Renal cortical epithelial cell (primary cell): ENCODE results near the gene TFCP2. TPM values are rescaled to one million over a fixed set of nuclear protein-coding genes. Genes with fewer than 3 reads are reported as not detected.

Source experiments
- DNase-seq: peaks from one replicate; pipeline ENCODE4 v3.0.0-alpha.2; 2011; ENCODE audit warnings: low read depth
- total RNA-seq: library from RNA; depleted of rRNA; stranded (reverse); fragments of >200 nt; gene quantifications from 2 replicates; pipeline ENCODE4 v1.2.3, GENCODE V29; 2014

TFCP2 gene
- total RNA-seq, 1 donor from 2014 or later = 31.3 TPM

DNA sequence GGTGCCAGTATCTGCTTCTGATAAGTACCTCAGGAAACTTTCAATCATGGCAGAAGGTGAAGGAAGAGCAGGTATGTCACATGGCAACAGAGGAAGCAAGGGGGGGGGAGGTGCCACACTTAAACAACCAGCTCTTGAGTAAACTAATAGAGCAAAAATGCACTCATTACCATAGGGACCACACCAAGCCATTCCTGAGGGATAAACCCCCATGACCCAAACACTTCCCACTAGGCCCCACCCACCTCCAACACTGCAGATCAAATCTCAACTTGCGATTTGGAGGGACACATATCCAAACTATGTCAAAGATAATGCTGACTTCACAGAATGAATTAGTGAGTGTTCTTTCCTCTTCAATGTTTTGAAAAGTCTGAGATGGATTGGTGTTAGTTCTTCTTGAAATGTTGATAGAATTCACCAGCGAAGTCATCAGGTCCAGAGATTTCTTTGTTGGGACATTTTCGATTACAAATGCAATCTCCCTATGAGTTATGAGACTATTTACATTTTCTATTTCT lies 16.6 kb downstream of the TFCP2 start:
- no peak for DNase-seq

GRCh38 chr12:51152953-51153352 lies 20.0 kb downstream of the TFCP2 start:
- DNase-seq = no peak

DNA sequence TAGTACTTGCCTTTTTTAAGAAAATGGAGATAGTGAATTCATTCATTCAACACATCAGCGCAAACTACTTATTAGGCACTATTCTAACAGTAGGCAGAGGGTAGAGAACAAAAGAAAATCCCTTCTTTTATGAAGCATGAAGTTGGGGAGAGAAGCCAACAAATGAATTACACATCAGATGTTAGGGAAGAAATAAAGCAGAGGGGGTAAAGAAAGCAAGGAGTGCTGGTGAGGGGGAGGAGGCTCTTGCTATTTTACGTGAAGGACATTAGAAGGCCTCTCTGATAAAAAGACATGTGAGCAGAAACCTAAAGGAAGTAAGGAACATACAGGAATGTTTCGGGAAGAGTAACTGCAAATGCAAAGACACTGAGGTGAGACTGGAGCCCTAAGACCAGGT lies 22.2 kb downstream of the TFCP2 start:
- no peak for DNase-seq

- DNase-seq = no peak
Observed at GRCh38 chr12:51147309-51147708, 25.6 kb downstream of the TFCP2 start.

DNA sequence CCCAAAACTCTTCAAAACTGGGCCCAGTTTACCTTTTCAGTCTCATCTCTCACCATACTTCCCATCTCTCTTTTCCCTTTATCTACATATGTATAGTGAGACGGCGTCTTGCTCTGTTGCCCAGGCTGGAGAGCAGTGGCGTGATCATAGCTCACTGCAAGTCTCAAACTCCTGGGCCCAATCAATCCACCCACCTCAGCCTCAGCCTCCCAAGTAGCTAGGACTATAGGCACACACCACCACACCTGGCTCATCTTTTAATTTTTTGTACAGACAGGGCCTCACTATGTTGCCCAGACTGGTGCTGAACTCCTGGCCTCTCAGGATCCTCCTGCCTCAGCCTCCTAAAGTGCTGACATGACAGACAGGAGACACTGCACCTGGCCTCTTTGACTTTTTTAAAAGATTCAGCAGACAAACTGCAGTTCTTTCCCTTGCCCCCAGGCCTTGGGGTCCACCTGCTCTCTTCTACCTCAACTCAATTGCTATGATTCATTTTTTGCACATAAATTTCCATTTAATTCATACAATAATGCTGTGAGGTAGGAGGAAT lies 33.6 kb downstream of the TFCP2 start:
- no peak for DNase-seq

DNA sequence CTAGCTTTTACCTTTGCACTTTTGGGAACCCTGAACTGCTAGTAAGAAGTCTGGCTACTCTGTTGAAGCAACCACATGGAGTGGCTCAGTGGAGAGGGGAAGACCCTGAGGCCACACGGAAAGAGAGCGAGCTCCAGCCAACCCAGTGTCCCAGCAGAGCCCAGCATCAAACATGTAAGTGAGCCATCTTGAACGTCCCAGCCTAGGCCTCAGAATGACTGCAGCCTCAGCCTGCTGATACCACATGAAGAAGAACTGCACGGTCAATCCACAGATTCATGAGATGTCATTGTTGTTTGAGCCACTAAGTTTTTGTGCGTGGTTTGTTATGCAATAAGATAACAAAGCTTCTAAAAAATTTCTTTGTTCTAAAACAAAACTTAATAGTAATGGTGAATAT lies 40.2 kb downstream of the TFCP2 start:
- no peak for DNase-seq

DNA sequence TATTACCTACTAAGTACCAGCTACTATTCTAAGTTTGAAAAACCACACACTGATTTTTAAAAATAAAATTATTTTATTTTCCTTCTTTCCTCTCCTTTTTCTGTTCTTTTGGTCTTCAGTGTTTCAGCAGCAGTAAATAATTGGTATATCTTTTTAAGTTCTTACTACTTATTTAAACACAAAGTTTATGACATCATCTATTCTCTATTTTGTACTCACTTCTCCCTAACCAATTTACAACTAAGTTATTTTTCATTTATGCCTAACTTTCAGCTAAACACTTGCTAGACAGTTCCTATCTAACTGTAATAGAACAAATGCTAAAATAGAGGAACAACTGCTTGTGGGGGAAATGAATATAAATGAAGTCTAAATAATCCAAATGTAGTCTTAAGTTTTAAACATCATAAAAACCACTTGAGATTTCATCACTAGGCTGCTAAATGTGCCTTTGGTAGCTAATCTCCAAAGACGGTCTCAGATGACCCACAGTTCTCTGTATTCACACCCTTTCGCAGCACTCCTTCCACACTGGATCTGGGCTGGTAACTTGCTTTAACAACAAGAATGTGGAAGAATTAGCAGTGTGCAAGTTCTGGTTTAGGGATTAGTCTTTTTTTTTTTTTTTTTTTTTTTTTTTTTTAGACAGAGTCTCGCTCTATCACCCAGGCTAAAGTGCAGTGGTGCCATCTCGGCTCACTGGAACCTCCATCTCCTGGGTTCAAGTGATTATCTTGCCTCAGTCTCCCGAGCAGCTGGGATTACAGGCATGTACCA lies 41.0 kb downstream of the TFCP2 start:
- no peak for DNase-seq

DNA sequence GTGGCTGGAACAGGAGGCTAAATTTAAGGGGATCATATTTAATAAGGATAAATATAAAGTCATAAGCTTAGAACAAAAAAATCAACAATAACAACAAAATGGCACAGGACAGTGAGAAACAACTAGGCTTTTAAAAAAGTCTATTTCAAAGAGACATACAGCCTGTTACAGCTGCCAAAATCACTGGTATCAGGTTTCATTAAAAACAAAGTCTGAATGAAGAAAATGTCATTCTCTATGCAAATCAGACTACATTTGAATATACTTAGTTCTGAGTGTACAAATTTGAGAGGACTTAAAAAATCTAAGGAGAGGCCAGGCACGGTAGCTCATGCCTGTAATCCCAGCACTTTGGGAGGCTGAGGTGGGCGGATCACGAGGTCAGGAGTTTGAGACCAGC lies 44.0 kb downstream of the TFCP2 start:
- peak; percentile 21 for DNase-seq

DNA sequence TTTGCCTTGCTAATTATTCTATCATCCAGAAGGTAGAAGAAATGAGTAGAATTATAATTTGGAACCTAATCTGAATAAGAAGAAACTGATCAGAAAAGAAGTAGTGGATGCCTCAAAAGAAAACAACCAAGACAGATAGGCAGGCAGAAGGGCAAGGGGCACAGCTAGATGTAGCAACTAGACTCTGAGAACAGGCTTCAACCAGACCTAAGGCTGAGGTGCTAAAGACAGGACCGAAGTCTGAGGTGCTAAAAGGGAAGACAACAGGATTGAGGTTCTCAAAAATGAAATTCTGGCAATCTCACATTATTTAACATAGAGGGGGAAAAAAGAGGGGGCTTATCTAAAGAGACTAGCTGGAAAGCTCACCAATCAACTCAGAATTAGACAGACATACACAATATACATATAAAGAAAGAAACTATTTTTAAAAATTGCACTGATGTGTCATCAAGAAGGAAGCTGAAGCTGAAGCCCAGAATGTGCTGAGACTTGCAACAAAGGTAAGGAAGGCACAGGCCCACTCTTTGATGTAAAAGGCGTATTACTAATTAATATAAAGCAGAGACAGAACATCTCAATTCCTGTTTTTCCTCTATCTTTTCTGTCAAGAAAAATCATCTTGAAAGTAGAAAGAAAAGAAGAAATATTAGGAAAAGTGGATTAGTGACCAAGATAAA lies 45.7 kb downstream of the TFCP2 start:
- no peak for DNase-seq

- no peak for DNase-seq
Observed at GRCh38 chr12:51126297-51126696, 46.6 kb downstream of the TFCP2 start.

DNA sequence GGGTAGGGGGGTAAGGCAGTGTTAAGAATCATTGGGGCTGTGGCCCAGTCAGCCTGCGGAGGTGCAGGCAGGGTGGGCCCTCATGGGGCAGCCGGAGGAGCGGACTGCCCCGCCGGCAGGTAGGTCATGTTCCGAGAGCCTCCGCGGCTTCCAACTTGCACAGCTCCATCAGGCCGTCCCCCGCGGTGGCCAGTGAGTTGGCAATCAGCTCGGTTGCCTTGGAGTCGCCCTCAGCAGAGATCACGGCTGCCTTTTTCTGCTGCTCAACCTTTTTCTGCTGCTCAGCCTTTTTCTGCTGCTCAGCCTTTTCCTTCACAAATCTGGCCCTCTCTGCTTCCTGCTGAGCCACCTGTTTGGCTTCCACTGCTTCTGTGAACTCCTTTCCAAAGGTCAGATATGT lies 48.4 kb downstream of the TFCP2 start:
- no peak for DNase-seq

DNA sequence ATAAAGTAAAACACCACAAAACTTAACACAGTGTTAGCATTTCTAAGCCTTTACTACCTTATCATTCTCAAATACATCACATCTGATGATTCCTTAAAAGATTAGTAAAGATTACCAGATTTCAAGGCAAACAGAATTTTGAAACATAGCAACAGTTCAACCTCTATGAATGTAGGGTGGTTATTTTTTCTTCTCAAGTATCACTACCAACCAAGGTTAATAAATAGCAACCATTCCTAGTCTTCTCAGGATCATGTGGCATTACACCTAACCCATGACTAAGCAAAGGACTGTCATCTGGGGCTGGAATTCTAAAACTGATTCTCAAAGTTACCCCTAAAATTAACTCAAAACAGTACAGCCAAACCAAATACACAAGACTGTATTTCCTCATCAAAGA lies 50.1 kb downstream of the TFCP2 start:
- DNase-seq = peak; percentile 94

GRCh38 chr12:51118706-51119105 lies 54.2 kb downstream of the TFCP2 start:
- DNase-seq = peak; percentile 94

DNA sequence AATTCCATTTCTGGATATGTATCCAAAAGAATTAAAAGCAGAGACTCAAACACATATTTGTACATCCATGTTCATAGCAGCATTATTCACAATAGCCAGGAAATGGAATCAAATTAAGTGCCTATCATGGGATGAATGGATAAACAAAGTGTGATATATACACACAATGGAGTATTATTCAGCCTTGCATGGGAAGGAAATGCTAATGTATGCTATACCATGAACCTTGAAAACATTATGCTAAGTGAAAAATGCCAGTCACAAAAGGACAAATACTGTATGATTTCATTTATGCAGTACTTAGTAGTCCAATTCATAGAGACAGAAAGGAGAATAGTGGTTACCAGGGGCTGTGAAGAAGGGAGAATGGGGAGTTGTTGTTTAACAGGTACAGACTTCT lies 57.4 kb downstream of the TFCP2 start:
- DNase-seq = no peak

GRCh38 chr12:51108136-51108535 lies 64.8 kb downstream of the TFCP2 start:
- no peak for DNase-seq

GRCh38 chr12:51103977-51104376 lies 69.0 kb downstream of the TFCP2 start:
- DNase-seq = no peak

GRCh38 chr12:51098611-51099010 lies 74.3 kb downstream of the TFCP2 start:
- no peak for DNase-seq

- DNase-seq = no peak
Observed at GRCh38 chr12:51090705-51091229, 82.2 kb downstream of the TFCP2 start.

GRCh38 chr12:51087818-51088217 lies 85.1 kb downstream of the TFCP2 start:
- DNase-seq = no peak

DNA sequence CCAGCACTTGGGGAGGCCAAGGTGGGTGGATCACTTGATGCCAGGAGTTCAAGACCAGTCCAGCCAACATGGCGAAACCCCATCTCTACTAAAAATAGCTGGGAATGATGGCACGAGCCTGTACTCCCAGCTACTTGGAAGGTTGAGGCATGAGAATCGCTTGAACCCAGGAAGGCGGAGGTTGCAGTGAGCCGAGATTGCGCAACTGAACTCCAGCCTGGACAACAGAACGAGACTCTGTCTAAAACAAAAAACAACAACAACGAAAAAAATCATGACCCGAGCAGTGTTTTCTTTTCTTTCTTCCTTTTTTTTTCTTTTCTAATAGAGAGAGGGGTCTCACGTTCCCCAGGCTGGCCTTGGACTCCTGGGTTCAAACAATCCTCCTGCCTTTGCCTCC lies 86.0 kb downstream of the TFCP2 start:
- DNase-seq = no peak

DNA sequence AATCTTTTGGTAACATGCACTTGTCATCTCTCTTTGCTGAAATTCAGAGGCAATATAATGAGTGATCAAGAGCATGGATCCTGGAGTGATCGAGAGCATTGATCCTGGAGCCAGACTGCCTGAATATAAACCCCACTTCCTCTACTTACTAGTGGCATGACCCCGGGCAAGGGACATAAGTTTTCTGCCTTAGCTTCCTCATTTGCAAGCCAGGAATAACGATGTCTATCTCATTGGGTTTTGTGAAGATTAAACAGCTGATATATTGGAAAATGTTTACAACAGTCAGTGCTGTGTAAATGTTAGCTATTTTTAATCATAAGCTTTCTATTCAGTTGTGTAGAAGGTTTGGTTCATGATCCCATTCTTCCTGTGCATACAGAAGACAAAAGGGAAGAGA lies 87.2 kb downstream of the TFCP2 start:
- no peak for DNase-seq

DNA sequence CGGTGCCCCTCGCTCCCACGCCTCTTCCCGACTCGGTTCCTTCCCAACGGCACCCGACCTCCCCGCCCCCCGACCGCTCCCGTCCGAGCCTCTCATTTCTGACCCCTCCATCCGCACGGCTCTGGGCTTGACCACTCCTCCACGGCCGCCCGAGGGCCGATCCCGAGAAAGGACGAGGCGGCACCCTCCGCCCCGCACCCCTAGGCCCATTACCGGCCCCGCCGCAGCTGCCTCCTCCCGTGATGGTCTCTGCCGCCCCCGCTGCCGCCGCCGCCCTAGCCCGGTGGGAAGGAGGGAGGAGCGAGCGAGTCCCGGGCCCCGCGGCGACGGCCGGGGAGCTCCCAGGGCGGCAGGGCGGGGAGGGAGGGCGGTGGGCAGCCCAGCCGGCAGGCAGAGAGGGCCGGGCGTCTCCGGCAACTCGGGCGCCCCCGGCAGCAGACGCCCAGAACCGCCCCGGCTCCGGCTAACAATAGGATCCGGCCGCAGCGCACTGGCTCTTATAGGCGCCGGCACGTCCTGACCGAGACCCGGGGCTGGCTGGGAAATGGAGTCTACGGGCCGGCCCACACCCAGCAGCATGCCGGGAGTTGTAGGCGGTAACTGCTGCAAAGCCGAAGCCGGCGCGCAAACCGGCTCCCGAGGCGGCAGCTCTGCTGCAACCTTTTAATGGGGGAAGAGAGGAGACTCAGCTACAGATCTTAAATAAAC lies 89.7 kb downstream of the TFCP2 start, which contains the start of gene CSRNP2:
CSRNP2 (minus strand) TSS at position 471 of the 708 bp plus-strand sequence. CDS start 7,035 bp downstream, outside the sequence.
- DNase-seq = peak; percentile 83
